Measurements from ENCODE around the gene ZNF14.
"Not testable (repeated sequence)": the region's sequence is repeated elsewhere in the genome, so short reads cannot be mapped to it uniquely, and the experiment has no call there.

Gene ZNF14

DNA sequence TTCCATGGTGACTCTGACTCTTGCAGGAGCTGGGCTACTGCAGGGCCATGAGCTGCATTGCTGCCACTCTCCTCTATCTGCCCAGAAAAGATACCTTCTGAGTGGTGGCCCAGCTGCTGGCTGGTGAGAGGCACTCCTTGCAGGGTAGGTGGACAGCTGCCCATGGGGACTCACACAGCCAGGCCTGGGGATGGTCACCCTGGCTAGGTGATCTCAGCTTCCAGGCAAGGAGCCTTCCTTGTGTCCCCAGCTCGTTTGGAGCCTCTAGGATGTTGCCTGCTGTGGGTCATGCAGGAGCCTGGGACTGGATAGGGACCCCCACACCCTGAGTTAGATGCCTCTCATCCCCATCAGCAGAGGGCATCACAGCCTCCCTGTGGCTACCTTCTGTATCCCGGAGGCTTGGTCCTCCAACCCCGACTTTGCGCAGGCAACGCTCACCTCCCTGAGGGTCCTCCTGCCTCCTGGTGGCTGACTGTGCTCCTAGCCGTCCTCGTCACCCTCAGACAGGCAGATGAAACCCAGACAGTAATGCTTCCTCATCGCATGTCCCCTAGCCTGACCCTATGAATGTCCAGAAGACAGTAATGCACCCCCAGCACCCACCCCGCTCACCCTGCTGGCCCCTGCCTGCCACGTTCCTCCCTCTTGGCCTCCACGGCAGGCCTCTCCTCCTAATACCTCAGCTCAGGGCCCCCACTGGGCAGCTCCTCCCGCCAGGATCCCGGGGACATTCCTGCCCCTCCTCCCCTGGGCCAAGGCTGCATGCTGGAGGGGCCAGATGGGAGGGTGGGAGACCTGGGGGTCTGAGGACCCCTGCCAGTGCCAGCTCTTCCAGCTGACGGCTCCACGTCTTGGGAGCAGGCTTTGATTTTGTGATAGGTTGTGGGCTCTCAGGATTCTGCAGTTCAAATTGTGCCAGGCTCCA lies 13.6 kb upstream of the ZNF14 start:
- no peak for FAIRE-seq

DNA sequence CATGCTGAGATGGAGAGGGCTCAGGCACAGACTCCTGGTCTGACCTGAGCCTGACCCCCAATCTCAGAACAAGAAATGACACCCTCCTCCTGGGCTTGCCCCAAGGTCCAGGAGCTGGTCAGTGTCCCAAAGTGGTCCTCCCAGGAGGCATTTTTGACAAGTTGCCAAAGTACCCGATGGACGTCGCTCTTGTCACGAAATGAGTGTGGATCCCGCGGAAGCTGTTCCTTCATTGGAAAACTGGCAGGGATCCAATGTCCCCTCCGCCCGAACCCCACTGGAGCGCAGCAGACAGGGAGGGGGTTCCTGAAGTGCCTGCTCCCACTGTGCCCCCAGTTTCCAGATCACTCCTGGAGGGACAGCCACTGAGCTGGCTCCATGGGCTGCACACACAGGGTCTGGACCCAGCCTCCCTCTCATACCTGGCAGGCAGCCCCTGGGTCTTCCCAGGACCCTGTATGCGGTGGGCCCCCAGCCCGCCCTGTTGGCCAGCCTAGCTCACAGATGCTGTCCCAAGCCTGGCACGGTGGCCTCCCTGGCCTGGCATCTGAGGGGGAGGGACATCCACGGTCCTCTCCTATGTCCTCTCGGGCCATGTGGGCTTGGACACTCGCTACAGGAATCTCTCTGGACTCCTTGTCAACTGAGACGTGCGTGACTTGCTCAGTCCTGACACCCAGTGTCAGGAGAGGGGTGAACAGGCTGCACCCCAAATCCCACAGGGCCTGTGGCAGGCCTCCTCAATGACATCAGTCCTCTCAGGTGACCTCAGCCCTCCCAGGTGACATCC lies 12.8 kb upstream of the ZNF14 start:
- no peak for FAIRE-seq

DNA sequence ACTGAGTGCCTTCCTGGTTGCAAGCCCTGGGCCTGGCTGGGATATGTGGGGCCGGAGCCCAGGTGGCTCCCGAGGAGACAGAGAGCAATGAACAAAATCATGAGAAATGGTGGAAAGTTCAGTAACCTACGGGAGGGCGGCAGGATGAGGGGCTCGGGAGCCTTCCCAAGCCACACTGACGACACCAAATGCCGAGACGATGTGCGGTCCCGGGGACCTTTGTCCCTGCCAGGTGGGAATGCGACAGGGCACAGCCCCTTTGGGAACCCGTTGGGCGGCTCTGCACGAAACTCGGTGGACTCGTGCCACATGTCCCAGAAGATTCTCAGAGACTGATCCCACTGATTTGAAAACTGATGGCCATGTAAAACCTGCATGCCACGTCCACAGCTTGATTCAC lies 11.7 kb upstream of the ZNF14 start:
- FAIRE-seq = no peak

DNA sequence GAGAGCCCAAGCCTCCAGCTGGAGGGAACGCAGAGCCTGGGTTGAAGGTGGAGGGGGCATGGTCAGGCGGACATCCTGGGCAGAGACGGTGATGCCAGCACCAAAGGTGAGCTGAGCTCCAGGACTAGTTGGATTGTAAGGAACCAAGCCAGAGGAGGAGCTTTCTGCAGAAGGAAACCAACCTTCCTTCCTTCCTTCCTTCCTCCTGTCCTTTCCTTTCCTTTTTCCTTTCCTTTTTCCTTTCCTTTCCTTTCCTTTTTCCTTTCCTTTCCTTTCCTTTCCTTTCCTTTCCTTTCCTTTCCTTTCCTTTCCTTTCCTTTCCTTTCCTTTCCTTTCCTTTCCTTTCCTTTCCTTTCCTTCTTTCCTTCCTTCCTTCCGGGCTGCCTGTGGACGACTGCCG lies 11.0 kb upstream of the ZNF14 start:
- FAIRE-seq = not testable (repeated sequence)

DNA sequence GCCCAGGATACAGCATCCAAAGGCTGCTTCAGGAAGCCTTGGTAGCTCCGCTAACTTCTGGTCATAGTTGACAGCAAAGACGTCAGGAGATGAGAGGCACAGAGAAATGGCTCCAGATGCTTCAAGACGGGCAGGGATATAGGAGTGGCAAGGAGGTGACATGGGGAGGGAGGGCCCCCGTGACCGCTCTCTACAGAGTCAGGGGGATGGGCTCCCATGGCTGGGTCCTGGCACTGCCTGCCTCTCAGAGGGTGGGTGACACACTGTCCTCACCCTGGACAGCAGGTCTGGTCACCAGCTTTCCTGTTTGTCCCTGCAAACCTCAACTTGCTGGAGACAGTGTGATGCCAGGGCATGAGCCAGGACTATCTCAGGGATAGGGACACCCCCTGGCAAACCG lies 10.3 kb upstream of the ZNF14 start:
- FAIRE-seq = no peak

GRCh38 chr19:19742773-19743172 lies 9.9 kb upstream of the ZNF14 start:
- FAIRE-seq = no peak

GRCh38 chr19:19741184-19741583 lies 8.3 kb upstream of the ZNF14 start:
- no peak for FAIRE-seq

DNA sequence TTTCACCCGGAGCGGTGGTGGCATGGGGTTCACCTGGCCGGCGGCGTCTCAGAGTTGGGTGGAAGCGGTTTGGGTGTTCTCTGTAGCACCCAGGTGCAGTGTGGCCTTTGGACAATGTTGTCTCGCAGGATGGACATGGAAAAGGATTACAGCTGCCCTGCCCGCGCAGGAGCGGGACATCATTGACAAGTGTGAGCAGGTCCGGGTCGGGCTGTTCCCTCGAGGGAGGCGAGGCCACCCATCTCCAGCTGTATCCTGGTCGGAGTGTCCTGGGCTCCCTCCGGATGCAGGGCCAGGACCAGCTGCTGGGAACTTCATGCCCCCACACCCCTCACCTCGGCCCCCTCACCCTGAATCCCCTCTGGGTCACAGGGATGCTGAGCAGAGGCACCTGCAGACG lies 7.8 kb upstream of the ZNF14 start:
- no peak for FAIRE-seq

GRCh38 chr19:19738564-19738963 lies 5.7 kb upstream of the ZNF14 start:
- FAIRE-seq = no peak

DNA sequence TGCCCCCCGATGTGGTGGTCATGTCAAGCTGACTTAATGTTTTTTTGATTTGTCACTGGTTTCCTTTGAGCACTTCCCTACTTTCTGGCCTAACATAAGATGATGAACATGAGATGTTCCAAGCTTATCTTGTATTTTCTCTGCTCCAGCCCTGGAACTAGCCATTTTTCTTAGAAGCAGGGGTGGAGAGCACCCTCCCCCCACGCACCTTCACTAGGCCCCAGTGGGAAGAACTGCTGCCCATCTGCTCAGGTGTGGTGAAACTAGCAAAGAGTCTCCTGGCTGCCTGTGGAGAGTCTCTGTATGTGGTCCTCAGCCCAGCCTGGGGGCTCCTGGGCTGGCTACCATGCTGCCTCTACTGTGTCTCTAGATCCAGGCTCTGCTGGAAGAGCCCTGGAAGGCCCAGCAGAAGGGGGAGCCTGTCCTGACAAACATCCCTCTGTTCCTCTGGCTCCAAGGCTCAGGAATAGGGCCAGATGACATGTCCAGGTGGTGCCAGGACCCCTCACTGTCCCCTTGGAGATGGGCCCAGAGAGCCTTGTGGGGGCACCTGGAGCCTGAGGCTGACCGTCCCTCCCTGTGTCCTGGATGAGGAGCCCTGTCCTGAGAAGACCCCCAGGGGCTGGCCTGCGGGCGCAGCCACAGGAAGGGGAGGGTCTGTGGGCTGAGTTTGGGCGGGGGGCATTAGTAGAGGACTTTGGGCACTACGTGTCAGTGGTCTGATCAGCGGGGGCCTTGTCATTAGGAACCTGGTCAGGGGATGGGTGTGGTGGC lies 4.8 kb upstream of the ZNF14 start:
- no peak for FAIRE-seq

- no peak for FAIRE-seq
Observed at GRCh38 chr19:19721896-19722295, 11.0 kb downstream of the ZNF14 start.

DNA sequence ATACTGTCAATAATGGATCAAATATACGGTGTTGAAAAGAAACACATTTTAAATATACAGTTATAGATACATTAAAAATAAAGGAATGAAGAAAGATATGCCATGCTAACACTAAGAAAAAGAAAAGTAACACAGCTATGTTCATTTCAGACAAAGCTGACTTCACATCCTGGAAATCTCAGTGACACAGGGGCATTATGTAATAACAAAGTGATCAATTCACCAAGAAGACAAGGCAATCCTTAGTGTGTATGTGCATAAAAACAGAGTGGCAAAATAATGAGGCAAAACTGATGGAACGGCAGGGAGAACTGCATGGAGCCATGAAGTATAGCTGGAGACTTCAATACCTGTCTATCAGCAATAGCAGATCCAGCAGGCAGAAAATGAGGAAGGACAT lies 13.1 kb downstream of the ZNF14 start:
- FAIRE-seq = no peak

- no peak for FAIRE-seq
Observed at GRCh38 chr19:19711934-19712828, 20.7 kb downstream of the ZNF14 start.

DNA sequence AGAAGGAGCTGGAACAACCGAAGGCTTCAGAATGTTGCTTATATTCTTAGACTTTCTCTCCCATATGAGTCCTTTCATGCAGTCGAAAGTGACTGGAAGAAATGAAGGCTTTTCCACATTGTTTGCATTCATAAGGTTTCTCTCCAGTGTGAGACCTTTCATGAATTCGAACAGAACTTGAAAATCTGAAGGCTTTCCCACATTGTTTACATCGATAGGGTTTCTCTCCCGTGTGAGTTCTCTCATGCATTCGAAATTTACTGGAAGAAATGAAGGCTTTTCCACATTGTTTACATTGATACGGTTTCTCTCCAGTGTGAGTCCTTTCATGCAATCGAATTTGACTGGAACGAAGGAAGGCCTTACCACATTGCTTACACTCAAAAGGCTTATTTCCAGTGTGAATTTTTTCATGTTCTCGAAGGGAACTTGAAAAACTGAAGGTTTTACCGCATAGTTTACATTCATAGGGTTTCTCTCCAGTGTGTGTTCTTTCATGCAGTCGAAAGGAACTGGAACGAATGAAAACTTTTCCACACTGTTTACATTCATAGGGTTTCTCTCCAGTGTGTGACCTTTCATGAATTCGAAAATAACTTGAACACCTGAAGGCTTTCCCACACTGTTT lies 21.5 kb downstream of the ZNF14 start:
- no peak for FAIRE-seq

GRCh38 chr19:19710506-19710905 lies 22.4 kb downstream of the ZNF14 start:
- FAIRE-seq = no peak

- no peak for FAIRE-seq
Observed at GRCh38 chr19:19704836-19705235, 28.1 kb downstream of the ZNF14 start.

DNA sequence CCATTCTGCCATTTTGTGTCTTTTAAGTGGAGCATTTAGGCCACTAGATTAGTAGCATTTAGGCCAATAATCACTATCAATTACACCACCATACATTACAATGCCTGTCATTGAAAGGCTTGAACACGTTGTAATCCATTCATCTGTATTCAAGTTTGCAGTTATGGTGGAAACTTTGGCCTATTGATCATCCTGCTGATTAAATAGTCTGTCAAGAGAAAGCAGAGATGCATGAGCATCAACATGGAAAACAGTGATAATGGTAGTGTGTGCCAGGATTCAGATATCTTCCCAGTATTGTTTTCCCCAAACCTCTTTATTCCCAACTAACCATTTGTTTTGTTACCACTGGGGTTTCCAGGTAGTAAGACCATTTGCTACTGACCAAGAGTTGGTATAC lies 32.4 kb downstream of the ZNF14 start:
- not testable (repeated sequence) for FAIRE-seq

DNA sequence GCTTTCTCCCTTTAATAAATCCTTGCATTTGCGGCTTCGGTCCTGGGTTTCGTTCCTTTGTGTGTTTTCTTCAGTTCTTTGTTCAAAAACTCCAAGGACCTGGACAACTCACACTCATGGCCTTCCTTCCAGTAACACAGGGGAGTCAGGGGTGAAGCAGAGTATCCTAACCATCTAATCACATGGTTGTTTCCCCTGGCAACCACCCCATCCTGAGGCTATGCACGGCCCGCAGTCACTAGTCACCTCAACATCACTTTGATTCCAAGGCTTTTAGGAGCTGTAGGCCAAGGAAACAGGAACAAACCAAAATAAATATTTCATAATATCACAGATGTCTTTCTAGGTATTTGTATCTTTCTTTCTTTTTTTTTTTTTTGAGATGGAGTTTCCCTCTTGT lies 35.3 kb downstream of the ZNF14 start:
- FAIRE-seq = no peak

GRCh38 chr19:19696386-19696785 lies 36.5 kb downstream of the ZNF14 start:
- no peak for FAIRE-seq

DNA sequence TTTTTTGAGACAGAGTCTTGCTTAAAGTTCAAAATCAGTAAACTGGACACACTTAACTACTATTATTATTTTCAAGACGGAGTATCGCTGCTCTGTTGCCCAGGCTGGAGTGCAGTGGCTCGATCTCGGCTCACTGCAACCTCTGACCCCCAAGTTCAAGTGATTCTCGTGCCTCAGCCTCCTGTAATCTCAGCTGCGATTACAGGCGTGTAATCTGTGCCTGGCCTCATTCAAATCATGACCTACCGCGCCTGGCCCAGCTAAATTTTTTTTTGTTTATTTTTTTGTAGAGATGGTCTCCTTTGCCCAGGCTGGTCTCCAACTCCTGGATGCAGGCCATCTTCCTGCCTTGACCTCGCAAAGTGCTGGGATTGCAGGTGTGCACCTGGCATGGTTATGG lies 41.2 kb downstream of the ZNF14 start:
- no peak for FAIRE-seq

DNA sequence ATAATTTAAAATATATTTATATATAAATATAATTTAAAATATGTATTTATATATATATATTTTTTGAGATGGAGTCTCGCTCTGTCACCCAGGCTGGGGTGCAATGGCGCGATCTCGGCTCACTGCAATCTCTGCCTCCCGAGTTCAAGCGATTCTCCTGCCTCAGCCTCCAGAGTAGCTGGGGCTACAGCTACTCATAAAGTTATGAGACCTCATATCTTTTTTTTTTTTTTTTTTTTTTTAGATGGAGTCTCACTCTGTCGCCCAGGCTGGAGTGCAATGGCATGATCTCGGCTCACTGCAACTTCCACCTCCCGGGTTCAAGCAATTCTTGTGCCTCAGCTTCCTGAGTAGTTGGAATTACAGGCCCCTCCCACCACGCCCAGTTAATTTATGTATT lies 43.9 kb downstream of the ZNF14 start:
- not testable (repeated sequence) for FAIRE-seq

DNA sequence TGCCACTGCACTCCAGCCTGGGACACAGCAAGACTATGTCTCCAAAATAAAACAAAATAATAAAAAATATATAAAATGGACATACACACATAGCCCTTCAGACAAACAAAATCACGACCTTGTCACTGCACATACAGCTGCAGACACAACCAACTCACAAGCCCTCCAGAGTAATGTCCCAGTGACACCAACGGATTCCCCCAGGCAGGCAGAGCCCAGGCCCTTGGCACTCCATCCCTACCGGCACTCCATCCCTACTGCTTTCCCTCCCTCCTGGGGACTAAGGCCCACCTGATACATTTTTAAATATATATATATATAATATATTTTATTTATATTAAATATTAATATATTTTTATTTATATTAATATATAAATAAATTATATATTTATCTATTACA lies 45.8 kb downstream of the ZNF14 start:
- FAIRE-seq = no peak

Data from islet of Langerhans (tissue), 1 donor.